COR-L47 (cell line): ENCODE results near the gene CDC20B.
"Not testable (repeated sequence)": the region's sequence is repeated elsewhere in the genome, so short reads cannot be mapped to it uniquely, and the experiment has no call there.

Experiments
- DNase-seq: peaks from one replicate; lab custom pipeline; 2025; lab: John Stamatoyannopoulos, UW

The CDC20B gene

GRCh38 chr5:55160493-55161209 is 12.3 kb downstream of the CDC20B start:
- no peak for DNase-seq

- peak; percentile 25 for DNase-seq
These were observed 13.0 kb downstream of the CDC20B start, which contains the start of gene GPX8 for GRCh38 chr5:55159763-55160492. TSS of gene GPX8 (plus strand) at chr5:55160171. CDS start at chr5:55160193, 22 bp downstream.

GRCh38 chr5:55154873-55155272 is 18.1 kb downstream of the CDC20B start:
- DNase-seq = no peak

- DNase-seq = no peak
These were observed 20.8 kb downstream of the CDC20B start for GRCh38 chr5:55151923-55152842.

- no peak for DNase-seq
These were observed 23.6 kb downstream of the CDC20B start for GRCh38 chr5:55149308-55149795.

GRCh38 chr5:55146543-55147151 is 26.3 kb downstream of the CDC20B start:
- DNase-seq = peak; percentile 71

GRCh38 chr5:55146080-55146479 is 26.9 kb downstream of the CDC20B start:
- no peak for DNase-seq

GRCh38 chr5:55143624-55144023 is 29.4 kb downstream of the CDC20B start:
- DNase-seq = no peak

- no peak for DNase-seq
These were observed 30.9 kb downstream of the CDC20B start for GRCh38 chr5:55141945-55142690.

- peak; percentile 91 for DNase-seq
These were observed 31.9 kb downstream of the CDC20B start for GRCh38 chr5:55140908-55141665.

GRCh38 chr5:55136521-55136920 is 36.5 kb downstream of the CDC20B start:
- no peak for DNase-seq

- no peak for DNase-seq
These were observed 38.8 kb downstream of the CDC20B start for GRCh38 chr5:55134053-55134722.

GRCh38 chr5:55123365-55123764 is 49.6 kb downstream of the CDC20B start:
- DNase-seq = no peak

GRCh38 chr5:55114061-55114460 is 58.9 kb downstream of the CDC20B start:
- no peak for DNase-seq

- DNase-seq = no peak
These were observed 59.6 kb downstream of the CDC20B start for GRCh38 chr5:55113327-55113726.

- DNase-seq = no peak
These were observed 62.8 kb downstream of the CDC20B start for GRCh38 chr5:55110217-55110616.

- no peak for DNase-seq
These were observed 64.3 kb downstream of the CDC20B start for GRCh38 chr5:55108661-55109060.

- DNase-seq = not testable (repeated sequence)
These were observed 67.0 kb downstream of the CDC20B start for GRCh38 chr5:55105976-55106375.

- DNase-seq = no peak
These were observed 67.9 kb downstream of the CDC20B start for GRCh38 chr5:55104946-55105701.
